ENCODE results near the gene KDM1A.
"Not testable (repeated sequence)": the region's sequence is repeated elsewhere in the genome, so short reads cannot be mapped to it uniquely, and the experiment has no call there.

Gene KDM1A
- total RNA-seq = 82.1 to 119 reads per million in 2 donors

- peak; percentile 89 for DNase-seq
These were observed at the start of gene KDM1A for GRCh38 chr1:23019094-23019862. Gene KDM1A, plus strand, starts transcription at chr1:23019468. Its CDS starts 129 bp downstream, at chr1:23019597.

GRCh38 chr1:22970096-22970495 lies 49.2 kb upstream of the KDM1A start:
- DNase-seq = no peak

GRCh38 chr1:22971161-22971560 lies 48.1 kb upstream of the KDM1A start:
- no peak for DNase-seq

- no peak for DNase-seq
These were observed 47.5 kb upstream of the KDM1A start for GRCh38 chr1:22971611-22972405.

GRCh38 chr1:22972760-22973159 lies 46.5 kb upstream of the KDM1A start, which contains the start of gene LACTBL1:
Gene LACTBL1, minus strand, starts transcription at chr1:22972866. Its CDS starts 550 bp downstream, at chr1:22972316.
- no peak for DNase-seq

GRCh38 chr1:22975694-22976093 lies 43.6 kb upstream of the KDM1A start:
- no peak for DNase-seq

GRCh38 chr1:22976127-22976460 lies 43.2 kb upstream of the KDM1A start:
- no peak for DNase-seq

GRCh38 chr1:22976461-22977243 lies 42.6 kb upstream of the KDM1A start:
- DNase-seq = peak; percentile 21

- DNase-seq = no peak
These were observed 41.0 kb upstream of the KDM1A start for GRCh38 chr1:22978299-22978698.

- not testable (repeated sequence) for DNase-seq
These were observed 38.8 kb upstream of the KDM1A start for GRCh38 chr1:22980471-22980790.

GRCh38 chr1:22983944-22984343 lies 35.3 kb upstream of the KDM1A start:
- no peak for DNase-seq

- DNase-seq = not testable (repeated sequence)
These were observed 26.9 kb upstream of the KDM1A start for GRCh38 chr1:22992384-22992783.

- not testable (repeated sequence) for DNase-seq
These were observed 26.0 kb upstream of the KDM1A start for GRCh38 chr1:22993220-22993795.

- DNase-seq = no peak
These were observed 23.5 kb upstream of the KDM1A start for GRCh38 chr1:22995774-22996173.

- DNase-seq = not testable (repeated sequence)
These were observed 21.7 kb upstream of the KDM1A start for GRCh38 chr1:22997528-22997927.

GRCh38 chr1:23000133-23000532 lies 19.1 kb upstream of the KDM1A start:
- not testable (repeated sequence) for DNase-seq

- DNase-seq = not testable (repeated sequence)
These were observed 17.1 kb upstream of the KDM1A start for GRCh38 chr1:23002218-23002617.

GRCh38 chr1:23004112-23004511 lies 15.2 kb upstream of the KDM1A start:
- DNase-seq = no peak

- not testable (repeated sequence) for DNase-seq
These were observed 14.5 kb upstream of the KDM1A start for GRCh38 chr1:23004769-23005168.

- DNase-seq = no peak
These were observed 12.2 kb upstream of the KDM1A start for GRCh38 chr1:23007106-23007505.

- no peak for DNase-seq
These were observed 10.4 kb upstream of the KDM1A start for GRCh38 chr1:23008901-23009300.

- not testable (repeated sequence) for DNase-seq
These were observed 9.2 kb upstream of the KDM1A start for GRCh38 chr1:23010025-23010424.

- no peak for DNase-seq
These were observed 5.6 kb upstream of the KDM1A start for GRCh38 chr1:23013657-23014056.
